ENCODE results near the gene VPS26A.
"Not testable (repeated sequence)": the region's sequence is repeated elsewhere in the genome, so short reads cannot be mapped to it uniquely, and the experiment has no call there.

The VPS26A gene

GRCh38 chr10:69175326-69175725, 51.3 kb downstream of the VPS26A start:
- H3K9me3 ChIP-seq (ENCODE audit: control insufficient read depth, insufficient read depth, low read length); H3K36me3 ChIP-seq (ENCODE audit: insufficient read depth, low read length); H3K4me1 ChIP-seq (ENCODE audit: insufficient read depth, low read length); H3K9ac ChIP-seq (ENCODE audit: low read depth, low read length): not testable (repeated sequence)

GRCh38 chr10:69176823-69177222, 52.8 kb downstream of the VPS26A start:
- Histone ChIP-seq H3K4me1 (ENCODE audit: insufficient read depth, low read length) (no peaks in the 10 kb centered on the region), H3K9ac (ENCODE audit: low read depth, low read length) (no peak overlapping the region), H3K36me3 (ENCODE audit: insufficient read depth, low read length) (no peaks in the 10 kb centered on the region), H3K9me3 (ENCODE audit: control insufficient read depth, insufficient read depth, low read length) (no peaks in the 10 kb centered on the region)

- Histone ChIP-seq H3K4me1 (ENCODE audit: insufficient read depth, low read length) (no peaks in the 10 kb centered on the region), H3K9ac (ENCODE audit: low read depth, low read length) (peak overlapping the region; percentile 85), H3K36me3 (ENCODE audit: insufficient read depth, low read length) (no peaks in the 10 kb centered on the region), H3K9me3 (ENCODE audit: control insufficient read depth, insufficient read depth, low read length) (no peaks in the 10 kb centered on the region)
Measured at GRCh38 chr10:69179089-69179742, 55.2 kb downstream of the VPS26A start.

GRCh38 chr10:69179743-69180524, 56.0 kb downstream of the VPS26A start, which contains the start of gene SUPV3L1:
Gene SUPV3L1, plus strand, starts transcription at chr10:69180234. Its CDS starts 58 bp downstream, at chr10:69180292.
- Histone ChIP-seq H3K4me1 (ENCODE audit: insufficient read depth, low read length) (no peaks in the 10 kb centered on the region), H3K36me3 (ENCODE audit: insufficient read depth, low read length) (no peaks in the 10 kb centered on the region), H3K9me3 (ENCODE audit: control insufficient read depth, insufficient read depth, low read length) (no peaks in the 10 kb centered on the region), H3K9ac (ENCODE audit: low read depth, low read length) (peak within 1 kb of the TSS; percentile 85)

- H3K9ac ChIP-seq (ENCODE audit: low read depth, low read length) = peak overlapping the region; percentile 85
- H3K9me3 ChIP-seq (ENCODE audit: control insufficient read depth, insufficient read depth, low read length) = no peaks in the 10 kb centered on the region
- H3K36me3 ChIP-seq (ENCODE audit: insufficient read depth, low read length) = no peaks in the 10 kb centered on the region
- no peaks in the 10 kb centered on the region for H3K4me1 ChIP-seq (ENCODE audit: insufficient read depth, low read length)
Measured at GRCh38 chr10:69180525-69181204, 56.7 kb downstream of the VPS26A start.

- H3K4me1 ChIP-seq (ENCODE audit: insufficient read depth, low read length) = no peaks in the 10 kb centered on the region
- H3K9ac ChIP-seq (ENCODE audit: low read depth, low read length) = peak overlapping the region; percentile 85; the same call in 1 of the 2 replicates
- H3K9me3 ChIP-seq (ENCODE audit: control insufficient read depth, insufficient read depth, low read length) = no peaks in the 10 kb centered on the region
- H3K36me3 ChIP-seq (ENCODE audit: insufficient read depth, low read length) = peaks cover 2% of the 10 kb centered on the region; the same call in 1 of the 2 replicates
Measured at GRCh38 chr10:69181433-69181832, 57.5 kb downstream of the VPS26A start.

- peaks cover 4% of the 10 kb centered on the region; the same call in 1 of the 2 replicates for H3K36me3 ChIP-seq (ENCODE audit: insufficient read depth, low read length)
- H3K4me1 ChIP-seq (ENCODE audit: insufficient read depth, low read length) = no peaks in the 10 kb centered on the region
- H3K9ac ChIP-seq (ENCODE audit: low read depth, low read length) = no peak overlapping the region
- H3K9me3 ChIP-seq (ENCODE audit: control insufficient read depth, insufficient read depth, low read length) = no peaks in the 10 kb centered on the region
Measured at GRCh38 chr10:69182005-69182404, 58.0 kb downstream of the VPS26A start.

- H3K4me1 ChIP-seq (ENCODE audit: insufficient read depth, low read length) = no peaks in the 10 kb centered on the region
- no peak overlapping the region for H3K9ac ChIP-seq (ENCODE audit: low read depth, low read length)
- peaks cover 12% of the 10 kb centered on the region for H3K36me3 ChIP-seq (ENCODE audit: insufficient read depth, low read length)
- H3K9me3 ChIP-seq (ENCODE audit: control insufficient read depth, insufficient read depth, low read length) = no peaks in the 10 kb centered on the region
Measured at GRCh38 chr10:69186524-69186923, 62.5 kb downstream of the VPS26A start.

- no peaks in the 10 kb centered on the region for H3K9me3 ChIP-seq (ENCODE audit: control insufficient read depth, insufficient read depth, low read length)
- H3K9ac ChIP-seq (ENCODE audit: low read depth, low read length) = no peak overlapping the region
- no peaks in the 10 kb centered on the region for H3K4me1 ChIP-seq (ENCODE audit: insufficient read depth, low read length)
- peaks cover 31% of the 10 kb centered on the region for H3K36me3 ChIP-seq (ENCODE audit: insufficient read depth, low read length)
Measured at GRCh38 chr10:69201045-69201444, 77.1 kb downstream of the VPS26A start.

- H3K4me1 ChIP-seq (ENCODE audit: insufficient read depth, low read length) = no peaks in the 10 kb centered on the region
- no peak overlapping the region for H3K9ac ChIP-seq (ENCODE audit: low read depth, low read length)
- peaks cover 28% of the 10 kb centered on the region for H3K36me3 ChIP-seq (ENCODE audit: insufficient read depth, low read length)
- no peaks in the 10 kb centered on the region for H3K9me3 ChIP-seq (ENCODE audit: control insufficient read depth, insufficient read depth, low read length)
Measured at GRCh38 chr10:69202332-69202731, 78.4 kb downstream of the VPS26A start.

- H3K36me3 ChIP-seq (ENCODE audit: insufficient read depth, low read length) = peaks cover 13% of the 10 kb centered on the region
- no peak overlapping the region for H3K9ac ChIP-seq (ENCODE audit: low read depth, low read length)
- peaks cover 8% of the 10 kb centered on the region; the same call in 1 of the 2 replicates for H3K4me1 ChIP-seq (ENCODE audit: insufficient read depth, low read length)
- no peaks in the 10 kb centered on the region for H3K9me3 ChIP-seq (ENCODE audit: control insufficient read depth, insufficient read depth, low read length)
Measured at GRCh38 chr10:69208761-69209160, 84.8 kb downstream of the VPS26A start.

GRCh38 chr10:69209787-69210484, 86.0 kb downstream of the VPS26A start:
- H3K9me3 ChIP-seq (ENCODE audit: control insufficient read depth, insufficient read depth, low read length) = no peaks in the 10 kb centered on the region
- peaks cover 8% of the 10 kb centered on the region; the same call in 1 of the 2 replicates for H3K4me1 ChIP-seq (ENCODE audit: insufficient read depth, low read length)
- H3K9ac ChIP-seq (ENCODE audit: low read depth, low read length) = no peak overlapping the region
- H3K36me3 ChIP-seq (ENCODE audit: insufficient read depth, low read length) = peaks cover 12% of the 10 kb centered on the region

GRCh38 chr10:69211104-69211503, 87.1 kb downstream of the VPS26A start:
- Histone ChIP-seq H3K4me1 (ENCODE audit: insufficient read depth, low read length) (peaks cover 8% of the 10 kb centered on the region; the same call in 1 of the 2 replicates), H3K9ac (ENCODE audit: low read depth, low read length) (no peak overlapping the region), H3K9me3 (ENCODE audit: control insufficient read depth, insufficient read depth, low read length) (no peaks in the 10 kb centered on the region), H3K36me3 (ENCODE audit: insufficient read depth, low read length) (peaks cover 6% of the 10 kb centered on the region; the same call in 1 of the 2 replicates)

- Histone ChIP-seq H3K9me3 (ENCODE audit: control insufficient read depth, insufficient read depth, low read length) (no peaks in the 10 kb centered on the region), H3K4me1 (ENCODE audit: insufficient read depth, low read length) (peaks cover 9% of the 10 kb centered on the region; the same call in 1 of the 2 replicates), H3K36me3 (ENCODE audit: insufficient read depth, low read length) (peaks cover 4% of the 10 kb centered on the region; the same call in 1 of the 2 replicates), H3K9ac (ENCODE audit: low read depth, low read length) (no peak overlapping the region)
Measured at GRCh38 chr10:69211524-69211923, 87.5 kb downstream of the VPS26A start.

Measured in ES-I3 (cell line).